Left lung (tissue), 10 donors: ENCODE results near the gene DHCR24. TPM values are rescaled to one million over a fixed set of nuclear protein-coding genes. Genes with fewer than 3 reads are reported as not detected.

Experiments
- ATAC-seq: fragments of 200-7000 bp; cut with Tn5 transposase; one replicate; pipeline ENCODE4 v1.9.1; 2020; ENCODE audit warnings: moderate library complexity
- DNase-seq, 4 donors: peaks; one replicate each; pipeline ENCODE4 v3.0.0-alpha.2; 2013 to 2020
- H3K27ac ChIP-seq, 2 donors: fragments of 200-600 bp; sonication (generic) in 1 of 2; one replicate each; pipeline versions ENCODE4 v1.5.0 to v1.8.0; 2020 to 2021
- H3K27me3 ChIP-seq, 2 donors: fragments of 200-600 bp; sonication (generic) in 1 of 2; one replicate each; pipeline versions ENCODE4 v1.5.0 to v1.8.0; 2020 to 2021
- H3K36me3 ChIP-seq, 2 donors: fragments of 200-600 bp; sonication (generic) in 1 of 2; one replicate each; pipeline versions ENCODE4 v1.5.0 to v1.8.0; 2020 to 2021
- H3K4me1 ChIP-seq, 2 donors: fragments of 200-600 bp; one replicate each; pipeline ENCODE4 v1.8.0; 2021
- H3K4me3 ChIP-seq, 2 donors: fragments of 200-600 bp; sonication (generic) in 1 of 2; one replicate each; pipeline versions ENCODE4 v1.5.0 to v1.8.0; 2020 to 2021; ENCODE audit warnings: mild to moderate bottlenecking in 1 of 2
- H3K9me3 ChIP-seq, 2 donors: fragments of 200-600 bp; sonication (generic) in 1 of 2; one replicate each; pipeline versions ENCODE4 v1.5.0 to v1.8.0; 2020 to 2021
- CTCF ChIP-seq, 2 donors: fragments of 200-600 bp; sonication (generic) in 1 of 2; IDR thresholded peaks; one replicate each; pipeline versions ENCODE4 v1.5.0 to v1.8.0; 2021; ENCODE audit warnings: antibody characterized with exemption in 2 of 2
- intact Hi-C, 2 donors: fragments of 100-400 bp; cut with DNase I; formaldehyde crosslinking; loops; one replicate each; pipeline versions ENCODE4 v1.11.2 to v1.14.2; 2022
- polyA plus RNA-seq, 6 donors: library from polyadenylated mRNA; unstranded; fragments of 120-200 nt; gene quantifications; one replicate each; pipeline ENCODE4 v1.2.1, GENCODE V29; 2013; ENCODE audit not compliant: insufficient read length in 6 of 6
- total RNA-seq, 2 donors: library from RNA; stranded (reverse); fragmentation: NEBNext Ultra II Directional; extraction: Animal tissue kit (Norgen Biotek cat#: 25700); gene quantifications; one replicate each; pipeline ENCODE4 v1.2.1, GENCODE V29; 2021
- donor health status: DM: no; HTN: yes; CAD: no.
- donor health status: DM: no; HTN: no; CAD: no.

The DHCR24 gene
- total and polyA plus RNA-seq, 8 donors = 30.1 to 741 (median 51.2) TPM

DNA sequence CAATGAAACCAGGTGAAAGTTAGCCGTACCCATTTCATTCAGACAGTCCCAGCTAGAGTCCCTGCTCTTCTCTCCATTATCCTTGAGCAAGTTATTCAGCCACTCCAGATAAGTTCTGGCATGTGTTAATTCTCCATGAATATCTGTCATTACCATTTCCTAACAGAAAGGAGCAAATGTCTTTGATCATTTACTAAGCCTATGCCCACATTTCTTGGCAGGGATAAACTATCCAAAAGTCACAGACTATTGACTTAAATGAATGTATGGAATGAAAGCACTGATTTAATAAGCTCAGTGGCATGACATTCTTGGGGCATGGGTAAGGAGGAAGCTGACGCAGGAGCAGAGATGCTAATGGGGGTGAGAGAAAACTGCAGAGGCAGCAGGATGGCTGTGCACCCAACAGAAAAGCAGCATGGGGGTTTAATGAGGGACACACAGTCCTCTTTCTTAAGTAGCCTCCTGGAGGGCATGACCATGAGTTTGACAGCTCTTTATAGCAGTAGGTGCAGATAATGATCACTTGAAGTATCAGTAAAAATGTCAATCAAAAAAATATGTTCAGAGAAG lies 17.6 kb upstream of the DHCR24 start:
- DNase-seq = no peak
- intact Hi-C loops = no loop called here

GRCh38 chr1:54894271-54894670 lies 7.3 kb upstream of the DHCR24 start:
- no peak for DNase-seq
- Histone ChIP-seq H3K27ac (no peak overlapping the region), H3K4me3 (no peak overlapping the region), H3K27me3 (peaks cover 0 to 11% of the 10 kb centered on the region in 2 donors), H3K4me1 (no peaks in the 10 kb centered on the region), H3K9me3 (no peaks in the 10 kb centered on the region), H3K36me3 (no peaks in the 10 kb centered on the region)
- ATAC-seq = no peak
- intact Hi-C loops = no loop called here
- no peak for TF ChIP-seq CTCF (IDR thresholded peaks at IDR 0.05)

More for the DNA sequence above, 17.6 kb upstream of the DHCR24 start:
- Histone ChIP-seq H3K36me3 (no peaks in the 10 kb centered on the region), H3K4me3 (no peak overlapping the region), H3K27ac (no peak overlapping the region), H3K4me1 (no peaks in the 10 kb centered on the region), H3K9me3 (no peaks in the 10 kb centered on the region), H3K27me3 (no peaks in the 10 kb centered on the region)
- TF ChIP-seq CTCF (IDR thresholded peaks at IDR 0.05) = no peak
- ATAC-seq = no peak

DNA sequence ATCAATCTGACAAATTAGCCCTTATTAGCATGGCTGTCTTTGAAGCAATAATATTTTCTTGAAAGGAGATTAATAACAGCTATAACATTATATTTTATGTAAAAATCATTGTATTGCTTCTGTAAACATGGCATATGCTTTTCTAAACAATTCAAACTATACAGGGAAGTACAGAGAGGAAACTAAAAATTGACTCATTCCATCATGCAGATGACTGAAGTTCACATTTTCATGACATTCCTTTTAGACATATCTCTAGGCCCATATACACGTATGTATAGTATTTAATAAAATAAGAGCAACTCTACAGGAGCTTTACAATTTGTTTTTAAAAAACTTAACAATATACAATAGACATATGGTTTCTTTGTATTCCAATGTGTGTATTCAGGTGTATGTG lies 5.6 kb upstream of the DHCR24 start:
- ATAC-seq (no peak), DNase-seq (no peak)
- H3K36me3 ChIP-seq = no peaks in the 10 kb centered on the region
- no peak for TF ChIP-seq CTCF (IDR thresholded peaks at IDR 0.05)
- H3K4me3 ChIP-seq = no peak overlapping the region
- H3K9me3 ChIP-seq = no peaks in the 10 kb centered on the region
- H3K27me3 ChIP-seq = peaks cover 0 to 17% of the 10 kb centered on the region in 2 donors
- H3K4me1 ChIP-seq = peaks cover 0 to 6% of the 10 kb centered on the region in 2 donors
- no peak overlapping the region for H3K27ac ChIP-seq
- intact Hi-C loops = no loop called here

DNA sequence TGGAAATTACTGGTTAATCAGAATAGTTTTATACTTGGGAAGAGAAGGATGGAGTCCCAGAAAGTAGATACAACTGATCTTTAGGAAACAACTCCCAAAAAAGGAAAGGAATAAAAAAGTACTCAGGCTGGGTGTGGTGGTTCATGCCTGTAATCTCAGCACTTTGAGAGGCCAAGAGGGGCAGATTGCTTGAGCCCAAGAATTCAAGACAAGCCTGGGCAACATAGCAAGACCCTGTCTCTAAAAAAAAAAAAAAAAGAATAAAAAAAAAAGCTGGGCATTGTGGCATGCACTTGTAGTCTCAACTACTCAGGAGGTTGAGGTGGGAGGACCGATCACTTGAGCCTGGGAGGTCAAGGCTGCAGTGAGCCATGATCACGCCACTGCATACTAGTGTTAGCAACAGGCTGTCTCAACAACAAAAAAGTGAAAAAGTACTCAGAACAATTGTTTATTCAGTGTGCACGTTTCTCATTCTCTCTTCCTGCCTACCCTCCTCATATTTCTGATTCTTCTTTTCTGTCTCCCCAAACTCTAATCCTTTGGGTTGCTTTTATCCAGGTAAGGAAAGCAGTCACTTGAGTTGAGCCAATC lies 2.2 kb upstream of the DHCR24 start:
- ATAC-seq = no peak
- H3K4me1 ChIP-seq = peaks cover 3 to 31% of the 10 kb centered on the region in 2 donors
- no peaks in the 10 kb centered on the region for H3K36me3 ChIP-seq
- peak overlapping the region in 1 of 2 donors; percentile 42 for H3K27ac ChIP-seq
- no peaks in the 10 kb centered on the region for H3K9me3 ChIP-seq
- H3K4me3 ChIP-seq = no peak overlapping the region
- DNase-seq = no peak
- no peak for TF ChIP-seq CTCF (IDR thresholded peaks at IDR 0.05)
- peaks cover 0 to 27% of the 10 kb centered on the region in 2 donors for H3K27me3 ChIP-seq
- intact Hi-C loops = no loop called here

GRCh38 chr1:54888080-54888733 lies 1.2 kb upstream of the DHCR24 start:
- H3K4me3 ChIP-seq = peak overlapping the region; percentile 74 to 81
- peaks cover 0 to 6% of the 10 kb centered on the region in 2 donors for H3K36me3 ChIP-seq
- DNase-seq (no peak), ATAC-seq (peak; percentile 40)
- H3K27ac ChIP-seq = peak overlapping the region; percentile 73 to 77
- peaks cover 3 to 41% of the 10 kb centered on the region in 2 donors for H3K4me1 ChIP-seq
- intact Hi-C loops = no loop called here
- TF ChIP-seq CTCF (IDR thresholded peaks at IDR 0.05) = no peak
- peaks cover 0 to 27% of the 10 kb centered on the region in 2 donors for H3K27me3 ChIP-seq
- H3K9me3 ChIP-seq = no peaks in the 10 kb centered on the region
